Lung (tissue), 12 donors: ENCODE measurements around the gene SDE2. TPM values are rescaled to one million over a fixed set of nuclear protein-coding genes. Genes with fewer than 3 reads are reported as not detected.

Experiments used
- ATAC-seq: fragments of 200-7000 bp; cut with Tn5 transposase; one replicate; pipeline ENCODE4 v1.9.1; 2020; ENCODE audit warnings: moderate number of reproducible peaks; ENCODE audit not compliant: insufficient read depth, low FRiP score
- DNase-seq, 3 donors: peaks; one replicate each; pipeline ENCODE4 v3.0.0-alpha.2; 2013 to 2017
- H3K27ac ChIP-seq, 2 donors: one replicate each; pipeline ENCODE4 v1.5.1; 2013; ENCODE audit warnings: mild to moderate bottlenecking in 2 of 2, moderate library complexity in 2 of 2, control low read depth in 1 of 2, inconsistent platforms in 1 of 2, low read depth in 1 of 2, low read length in 1 of 2
- H3K27me3 ChIP-seq, 3 donors: one replicate each; pipeline ENCODE4 v1.5.1; 2013; ENCODE audit warnings: low read length in 2 of 3; ENCODE audit not compliant: control insufficient read depth in 3 of 3, insufficient read depth in 3 of 3
- H3K36me3 ChIP-seq, 4 donors: one replicate each; pipeline ENCODE4 v1.5.1; 2013; ENCODE audit warnings: low read length in 4 of 4, mild to moderate bottlenecking in 1 of 4, moderate library complexity in 1 of 4; ENCODE audit not compliant: control insufficient read depth in 4 of 4, insufficient read depth in 4 of 4
- H3K4me1 ChIP-seq, 5 donors: one replicate each; pipeline ENCODE4 v1.5.1; 2013; ENCODE audit warnings: low read length in 5 of 5, mild to moderate bottlenecking in 2 of 5, moderate library complexity in 1 of 5; ENCODE audit not compliant: control insufficient read depth in 5 of 5, insufficient read depth in 5 of 5
- H3K4me3 ChIP-seq: one replicate; pipeline ENCODE4 v1.5.1; 2013; ENCODE audit warnings: mild to moderate bottlenecking, control low read depth, moderate library complexity
- H3K9ac ChIP-seq, 2 donors: one replicate each; pipeline ENCODE4 v1.5.1; 2013; ENCODE audit warnings: low read length in 2 of 2, control low read depth in 1 of 2; ENCODE audit not compliant: insufficient read depth in 1 of 2
- H3K9me3 ChIP-seq, 4 donors: one replicate each; pipeline ENCODE4 v1.5.1; 2013; ENCODE audit warnings: low read length in 3 of 4, mild to moderate bottlenecking in 1 of 4, moderate library complexity in 1 of 4; ENCODE audit not compliant: control insufficient read depth in 4 of 4, insufficient read depth in 3 of 4
- CTCF ChIP-seq: IDR thresholded peaks from 2 replicates; pipeline ENCODE4 v1.5.1; 2012; ENCODE audit warnings: mild to moderate bottlenecking; ENCODE audit errors: control extremely low read depth, extremely low read depth
- WGBS, 2 donors: extraction: QIAGEN DNeasy Blood & Tissue Kit; methylation state at CpG; one replicate each; pipeline ENCODE4 v1.1.7; 2013; 5-methylcytosine and 5-hydroxymethylcytosine counted together
- polyA plus RNA-seq, 2 donors: library from polyadenylated mRNA; stranded (reverse); fragments of 200-250 nt; gene quantifications; one replicate each; pipeline ENCODE4 v1.2.1, GENCODE V29; 2013
- total RNA-seq, 2 donors: library from RNA; depleted of rRNA in 1 of 2; stranded (reverse); fragments of >200 nt in 1 of 2; gene quantifications; one replicate each; pipeline ENCODE4 v1.2.1, GENCODE V29; 2014 to 2021
- donor health status: control.
- donor health status: control.
- donor health status: Bipolar disorder and iron deficiency.
- donor health status: healthy.
- donor health status: DM: yes; HTN: yes; CAD: no.

The SDE2 gene
- total and polyA plus RNA-seq, 4 donors: 6.7 to 35.5 (median 15.2) TPM

DNA sequence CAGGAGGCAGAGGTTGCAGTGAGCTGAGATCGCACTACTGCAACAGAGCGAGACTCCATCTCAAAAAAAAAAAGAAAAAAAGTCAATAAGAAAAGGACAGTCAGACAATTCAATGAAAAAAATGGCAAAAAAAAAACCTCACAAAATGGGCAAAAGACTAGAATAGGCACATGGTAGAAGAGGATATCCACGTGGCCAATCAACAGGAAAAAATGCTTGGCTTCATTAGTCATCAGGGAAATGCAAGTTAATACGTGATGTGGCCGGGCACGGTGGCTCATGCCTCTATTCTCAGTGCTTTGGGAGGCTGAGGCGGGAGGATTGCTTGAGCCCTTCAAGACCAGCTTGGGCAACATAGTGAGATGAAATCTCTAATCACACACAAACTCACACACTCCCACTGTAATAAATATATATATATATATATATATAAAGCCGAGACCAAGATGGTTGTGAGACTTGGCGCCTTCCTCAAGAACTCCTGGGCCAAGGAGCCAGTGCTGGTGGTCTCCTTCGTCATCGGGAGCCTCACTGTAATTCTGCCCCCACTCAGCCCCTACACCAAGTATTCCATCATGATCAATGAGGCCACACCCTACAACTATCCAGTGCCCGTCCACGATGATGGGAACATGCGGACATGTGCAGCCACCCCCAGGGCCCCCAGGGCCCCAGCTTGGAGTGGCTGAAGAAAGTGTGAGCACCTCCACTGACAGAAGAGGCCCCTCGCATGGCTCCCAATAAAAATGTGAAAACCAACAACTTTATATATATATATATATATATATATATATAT lies 35.2 kb downstream of the SDE2 start:
- ATAC-seq: no peak

DNA sequence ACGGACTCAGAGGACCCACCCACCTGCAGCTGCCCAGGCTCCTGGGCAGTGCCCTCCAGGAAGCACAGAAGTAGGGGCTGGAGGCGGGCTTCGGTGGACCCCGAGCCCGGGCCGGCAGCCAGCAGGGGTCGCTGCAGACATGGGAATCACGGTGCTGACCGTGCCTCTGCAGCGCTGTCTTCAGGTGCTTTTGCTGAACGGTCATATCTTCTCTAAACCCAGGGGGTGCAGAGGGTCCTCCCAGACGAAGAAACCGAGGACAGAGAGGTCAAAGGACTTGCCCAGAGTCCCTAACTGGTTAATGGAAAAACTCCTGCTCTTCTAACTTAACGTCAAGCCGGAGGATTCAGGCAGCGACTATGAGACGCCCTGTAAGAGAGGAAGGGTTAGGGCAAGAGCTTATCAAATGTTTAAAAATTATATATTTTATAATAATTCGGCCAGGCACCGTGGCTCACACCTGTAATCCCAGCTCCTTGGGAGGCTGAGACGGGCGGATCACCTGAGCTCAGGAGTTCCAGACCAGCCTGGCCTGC lies 36.6 kb downstream of the SDE2 start:
- no peaks in the 10 kb centered on the region for H3K4me1 ChIP-seq
- H3K9ac ChIP-seq: no peak overlapping the region
- WGBS, 2 donors: 31 to 32% methylated on average over 21 of the region's 21 CpGs
- DNase-seq (peak; percentile 23 to 61 (median 35)), ATAC-seq (no peak)
- peaks cover 0 to 3% (median 0%) of the 10 kb centered on the region in 3 donors for H3K27me3 ChIP-seq
- no peaks in the 10 kb centered on the region for H3K9me3 ChIP-seq
- H3K36me3 ChIP-seq: no peaks in the 10 kb centered on the region
- no peak overlapping the region for H3K27ac ChIP-seq
- no peak overlapping the region for H3K4me3 ChIP-seq
- peak; percentile 10 for TF ChIP-seq CTCF

More for the DNA sequence above, 35.2 kb downstream of the SDE2 start:
- Histone ChIP-seq H3K36me3 (no peaks in the 10 kb centered on the region), H3K9me3 (no peaks in the 10 kb centered on the region), H3K4me1 (no peaks in the 10 kb centered on the region), H3K27ac (no peak overlapping the region), H3K4me3 (no peak overlapping the region), H3K27me3 (peaks cover 0 to 3% (median 0%) of the 10 kb centered on the region in 3 donors), H3K9ac (no peak overlapping the region)
- no peak for TF ChIP-seq CTCF
- no peak for DNase-seq
- WGBS, 2 donors: 94% methylated on average over 15 of the region's 15 CpGs

GRCh38 chr1:225961659-225962439 lies 37.3 kb downstream of the SDE2 start:
- peaks cover 0 to 3% (median 0%) of the 10 kb centered on the region in 3 donors for H3K27me3 ChIP-seq
- no peaks in the 10 kb centered on the region for H3K9me3 ChIP-seq
- TF ChIP-seq CTCF: no peak
- no peak overlapping the region for H3K9ac ChIP-seq
- H3K4me1 ChIP-seq: no peaks in the 10 kb centered on the region
- DNase-seq (no peak), ATAC-seq (no peak)
- H3K27ac ChIP-seq: no peak overlapping the region
- 71 to 83% methylated on average over 20 of the region's 20 CpGs for WGBS, 2 donors
- H3K36me3 ChIP-seq: no peaks in the 10 kb centered on the region
- no peak overlapping the region for H3K4me3 ChIP-seq
